GM12875 (cell line): ENCODE results near the gene IGF2.

Source experiments
- H3K4me3 ChIP-seq: one replicate; pipeline ENCODE4 v1.5.1; 2011; ENCODE audit warnings: low read depth, low read length, control low read depth
- TF ChIP-seq, protein P1 (sequence below): IDR thresholded peaks from 2 replicates; pipeline ENCODE4 v1.5.1; 2011; ENCODE audit warnings: low read depth, mild to moderate bottlenecking, control low read depth, inconsistent platforms, low read length, moderate library complexity, borderline replicate concordance; ENCODE audit not compliant: insufficient read depth

Gene IGF2

DNA sequence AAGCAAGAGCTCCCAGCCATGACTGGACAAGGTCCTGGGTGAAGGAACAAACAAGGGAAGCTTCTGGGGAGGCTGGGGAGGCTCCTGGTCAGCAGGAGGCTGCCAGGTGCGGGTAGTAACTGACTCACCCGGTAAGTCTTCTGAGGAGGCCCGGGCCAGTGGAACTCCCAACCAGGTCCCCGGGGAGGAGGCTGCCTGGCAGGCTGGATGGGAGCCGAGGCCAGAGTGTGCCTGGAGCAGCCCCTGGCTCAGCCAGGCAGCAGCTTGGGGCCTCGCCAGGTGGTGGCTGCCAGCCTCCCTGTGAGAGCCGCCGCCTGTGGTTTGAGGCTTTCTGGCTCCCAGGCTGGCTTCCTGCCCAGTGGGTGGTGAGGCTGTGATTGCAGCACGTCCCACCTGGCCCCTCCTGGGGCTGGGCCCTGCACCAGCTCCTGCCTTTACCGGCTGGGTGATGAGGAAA lies 46.2 kb downstream of the IGF2 start:
- TF ChIP-seq, protein P1, sequence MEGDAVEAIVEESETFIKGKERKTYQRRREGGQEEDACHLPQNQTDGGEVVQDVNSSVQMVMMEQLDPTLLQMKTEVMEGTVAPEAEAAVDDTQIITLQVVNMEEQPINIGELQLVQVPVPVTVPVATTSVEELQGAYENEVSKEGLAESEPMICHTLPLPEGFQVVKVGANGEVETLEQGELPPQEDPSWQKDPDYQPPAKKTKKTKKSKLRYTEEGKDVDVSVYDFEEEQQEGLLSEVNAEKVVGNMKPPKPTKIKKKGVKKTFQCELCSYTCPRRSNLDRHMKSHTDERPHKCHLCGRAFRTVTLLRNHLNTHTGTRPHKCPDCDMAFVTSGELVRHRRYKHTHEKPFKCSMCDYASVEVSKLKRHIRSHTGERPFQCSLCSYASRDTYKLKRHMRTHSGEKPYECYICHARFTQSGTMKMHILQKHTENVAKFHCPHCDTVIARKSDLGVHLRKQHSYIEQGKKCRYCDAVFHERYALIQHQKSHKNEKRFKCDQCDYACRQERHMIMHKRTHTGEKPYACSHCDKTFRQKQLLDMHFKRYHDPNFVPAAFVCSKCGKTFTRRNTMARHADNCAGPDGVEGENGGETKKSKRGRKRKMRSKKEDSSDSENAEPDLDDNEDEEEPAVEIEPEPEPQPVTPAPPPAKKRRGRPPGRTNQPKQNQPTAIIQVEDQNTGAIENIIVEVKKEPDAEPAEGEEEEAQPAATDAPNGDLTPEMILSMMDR: no peak
- H3K4me3 ChIP-seq: no peak overlapping the region

DNA sequence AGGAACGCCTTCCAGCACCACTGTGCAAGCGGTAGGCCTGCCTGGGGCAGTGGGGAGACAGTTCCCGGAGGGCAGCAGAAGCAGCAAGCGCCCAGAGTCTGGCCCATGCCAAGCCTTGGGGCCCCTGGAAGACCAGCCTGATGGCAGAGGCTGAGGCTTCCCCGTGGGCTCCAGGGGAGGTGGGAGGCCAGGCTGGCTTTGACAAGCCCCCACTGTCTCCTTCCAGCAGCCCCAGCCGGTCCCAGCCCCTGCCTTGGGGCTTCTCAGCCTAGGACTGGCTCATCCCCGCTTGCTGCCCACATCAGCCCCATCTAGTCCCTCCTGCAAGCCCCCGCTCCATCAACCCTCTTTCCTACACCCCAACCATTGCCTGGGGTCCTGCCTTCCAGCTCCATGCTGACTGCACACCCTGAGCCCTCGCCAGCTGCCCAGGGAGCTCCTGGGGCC lies 46.7 kb downstream of the IGF2 start:
- H3K4me3 ChIP-seq: no peak overlapping the region
- TF ChIP-seq, protein P1: no peak

DNA sequence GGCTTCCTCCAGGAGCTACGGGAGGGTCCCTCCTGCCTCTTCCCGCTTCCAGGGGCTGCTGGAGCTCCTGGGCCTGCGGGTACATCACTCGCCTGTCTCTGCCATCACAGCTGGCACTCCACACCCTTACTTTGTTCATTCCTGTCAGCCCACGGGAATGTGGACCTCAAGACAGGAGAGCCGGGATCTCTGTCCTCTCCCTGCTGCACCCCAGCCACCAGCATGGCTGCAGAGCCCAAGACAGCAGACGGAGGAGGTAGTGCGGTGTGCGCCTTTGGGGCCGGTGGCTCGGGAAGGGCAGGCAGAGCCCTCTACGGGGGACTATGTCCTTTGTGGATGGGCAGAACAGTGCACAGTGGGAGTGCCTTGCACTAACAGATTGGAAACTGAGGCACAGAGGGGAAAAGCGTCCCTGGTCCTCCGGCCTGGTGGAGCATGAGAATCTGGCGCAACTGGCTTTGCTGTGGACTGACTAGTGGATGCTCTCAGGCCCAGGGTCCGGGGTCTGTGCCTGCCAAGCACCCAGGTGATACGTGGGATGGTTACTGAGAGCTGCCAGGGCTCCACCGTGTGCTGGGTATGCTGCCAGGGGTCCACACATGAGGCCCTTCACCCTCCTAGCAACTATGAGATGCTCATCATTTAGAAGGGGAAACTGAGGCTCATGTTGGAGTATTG lies 47.3 kb downstream of the IGF2 start:
- H3K4me3 ChIP-seq: no peak overlapping the region
- TF ChIP-seq, protein P1: no peak

DNA sequence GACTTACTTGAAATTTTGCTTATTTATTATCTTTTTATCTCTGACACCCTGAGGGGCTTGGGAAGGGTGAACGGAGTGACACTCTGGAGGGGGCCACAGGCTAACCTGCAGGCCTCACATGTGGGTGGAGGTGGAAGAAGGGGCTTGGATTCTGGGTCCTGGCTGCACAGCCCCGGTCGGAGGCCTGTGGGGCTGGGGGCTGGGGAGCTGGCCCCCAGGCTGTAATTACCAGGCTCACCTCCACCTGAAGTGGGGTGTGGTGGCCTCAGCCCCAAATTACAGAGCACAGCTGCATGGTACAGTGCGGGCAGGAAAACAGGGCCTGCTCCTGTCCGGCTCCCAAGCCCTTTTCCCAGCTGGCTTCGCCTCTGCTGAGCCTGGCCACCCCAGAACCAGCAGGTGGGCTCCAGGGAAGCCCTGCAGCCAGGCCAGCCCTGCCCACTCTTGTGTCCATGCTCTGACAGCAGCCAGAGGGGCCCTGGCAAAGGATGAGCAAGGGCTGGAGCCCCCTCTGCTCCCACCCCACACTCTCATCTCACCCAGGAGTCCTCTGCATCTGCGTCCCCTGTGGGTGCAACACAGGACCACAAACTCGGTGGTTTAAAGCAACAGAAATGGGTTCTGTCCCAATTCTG lies 48.0 kb downstream of the IGF2 start:
- TF ChIP-seq, protein P1: no peak
- H3K4me3 ChIP-seq: no peak overlapping the region

DNA sequence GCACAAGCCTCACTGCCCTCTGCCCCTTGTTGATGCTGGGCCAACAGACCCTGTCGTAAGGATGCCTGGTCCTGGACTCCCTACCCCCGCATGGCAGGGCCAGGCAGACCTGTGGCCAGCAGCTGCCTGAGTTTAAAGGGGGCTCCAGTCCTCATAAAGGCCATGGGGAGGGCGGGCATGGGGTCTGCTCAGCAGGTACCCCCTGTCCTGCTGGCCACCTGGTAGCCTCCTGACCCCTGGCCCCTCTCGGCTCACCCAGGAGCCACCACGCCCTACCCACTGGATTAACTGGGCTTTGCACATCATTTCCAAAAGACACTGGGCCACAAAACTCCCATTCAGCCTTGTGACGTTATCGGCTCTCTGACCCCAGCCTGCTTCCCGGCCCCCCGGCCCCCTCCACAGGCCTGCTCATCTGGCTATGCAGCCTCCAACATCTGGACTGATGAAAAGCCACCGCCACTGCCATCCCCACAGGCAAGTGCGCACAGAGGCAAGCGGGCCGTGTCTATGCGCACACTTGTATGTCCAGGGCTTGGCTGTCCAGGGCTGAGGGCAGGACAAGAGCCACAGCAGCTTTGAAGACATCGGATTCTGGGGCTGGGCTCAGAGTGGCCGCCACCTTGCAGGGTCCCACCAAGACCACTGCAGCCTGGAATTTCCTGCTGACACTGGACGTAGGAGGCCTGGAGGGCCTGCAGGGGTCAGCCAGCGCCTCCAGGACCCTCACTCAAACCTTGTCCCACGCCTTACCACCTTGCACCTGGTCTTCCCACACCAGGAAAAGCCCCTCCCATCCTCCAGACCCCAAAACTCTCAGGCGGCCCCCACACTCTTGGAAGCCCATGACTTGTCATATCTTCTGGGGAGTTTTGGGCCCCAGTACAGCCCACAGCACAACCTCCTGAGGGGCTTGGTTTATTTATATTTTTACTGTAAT lies 48.7 kb downstream of the IGF2 start:
- TF ChIP-seq, protein P1: no peak
- H3K4me3 ChIP-seq: no peak overlapping the region

DNA sequence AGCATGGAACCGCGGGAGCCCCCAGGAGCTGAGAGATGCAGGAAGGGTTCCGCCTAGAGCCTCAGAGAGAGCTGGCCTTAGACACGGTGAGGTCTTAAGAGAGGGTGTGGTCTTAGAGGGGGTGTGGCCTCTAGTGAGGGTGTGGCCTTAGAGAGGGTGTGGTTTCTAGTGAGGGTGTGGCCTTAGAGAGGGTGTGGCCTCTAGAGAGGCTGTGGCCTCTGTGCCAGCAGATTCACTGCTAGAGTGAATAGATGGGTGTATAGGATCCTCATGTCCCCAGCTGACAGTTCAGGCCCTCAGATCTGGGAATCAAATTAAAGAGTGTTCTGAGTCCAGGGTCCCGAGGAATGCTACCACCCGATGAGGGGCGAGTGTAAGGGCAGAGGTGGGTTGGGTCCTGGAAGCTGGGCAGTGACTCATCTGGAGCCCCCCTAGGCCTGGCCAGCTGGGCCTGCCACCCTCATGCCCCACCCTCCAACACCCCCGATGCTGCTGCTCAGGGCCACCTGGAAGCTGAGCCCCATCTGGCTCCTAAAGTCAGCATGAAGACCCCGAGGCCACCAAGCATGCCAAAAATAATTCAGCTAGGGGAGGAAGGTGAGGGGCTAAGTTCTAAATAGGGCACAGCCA lies 49.5 kb downstream of the IGF2 start:
- no peak overlapping the region for H3K4me3 ChIP-seq
- TF ChIP-seq, protein P1: no peak
